GM12864 (cell line): ENCODE data around the gene PLXDC2.

Experiments
- DNase-seq: peaks from one replicate; pipeline ENCODE4 v3.0.0-alpha.2; 2011; ENCODE audit warnings: low read depth
- H3K4me3 ChIP-seq: 2 replicates; pipeline ENCODE4 v1.5.1; 2011; ENCODE audit warnings: mild to moderate bottlenecking, low read depth, low read length, control low read depth
- TF ChIP-seq, protein P1 (sequence below): IDR thresholded peaks from 2 replicates; pipeline ENCODE4 v1.5.1; 2011; ENCODE audit warnings: low read depth, mild to moderate bottlenecking, moderate library complexity, low read length, control low read depth, inconsistent platforms; ENCODE audit errors: missing control alignments

Gene PLXDC2

DNA sequence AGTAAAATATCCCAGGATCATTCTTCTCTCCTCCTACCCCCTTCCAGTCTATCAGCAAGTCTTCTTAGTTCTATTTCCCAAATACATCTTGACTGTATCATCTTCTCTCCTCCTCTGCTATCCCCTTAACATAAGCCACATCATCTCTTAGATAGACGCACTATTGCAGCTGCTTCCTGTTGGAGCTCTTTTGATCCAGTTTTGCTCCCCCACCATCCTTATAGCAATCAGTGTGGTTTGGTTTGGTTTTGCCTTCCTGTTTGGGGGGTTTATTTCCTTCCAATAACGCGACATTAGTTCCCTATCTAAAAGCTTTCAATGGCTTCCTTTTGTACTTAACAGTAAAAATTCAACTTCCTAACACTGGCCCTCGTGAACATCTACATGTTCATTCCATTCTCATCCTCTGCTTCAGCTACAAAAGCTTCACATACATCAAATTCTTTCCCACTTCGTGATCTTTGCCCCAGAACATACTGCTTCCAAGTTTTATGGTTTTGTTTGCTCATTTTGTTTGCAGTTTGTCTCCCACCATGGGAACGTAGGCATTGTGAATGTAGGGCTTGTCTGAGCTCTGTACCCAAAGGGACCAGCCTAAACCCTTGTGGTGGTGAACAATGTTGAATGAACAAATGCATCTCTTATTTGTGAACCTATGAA, 33.7 kb upstream of the PLXDC2 start:
- no peak for DNase-seq
- TF ChIP-seq, protein P1, sequence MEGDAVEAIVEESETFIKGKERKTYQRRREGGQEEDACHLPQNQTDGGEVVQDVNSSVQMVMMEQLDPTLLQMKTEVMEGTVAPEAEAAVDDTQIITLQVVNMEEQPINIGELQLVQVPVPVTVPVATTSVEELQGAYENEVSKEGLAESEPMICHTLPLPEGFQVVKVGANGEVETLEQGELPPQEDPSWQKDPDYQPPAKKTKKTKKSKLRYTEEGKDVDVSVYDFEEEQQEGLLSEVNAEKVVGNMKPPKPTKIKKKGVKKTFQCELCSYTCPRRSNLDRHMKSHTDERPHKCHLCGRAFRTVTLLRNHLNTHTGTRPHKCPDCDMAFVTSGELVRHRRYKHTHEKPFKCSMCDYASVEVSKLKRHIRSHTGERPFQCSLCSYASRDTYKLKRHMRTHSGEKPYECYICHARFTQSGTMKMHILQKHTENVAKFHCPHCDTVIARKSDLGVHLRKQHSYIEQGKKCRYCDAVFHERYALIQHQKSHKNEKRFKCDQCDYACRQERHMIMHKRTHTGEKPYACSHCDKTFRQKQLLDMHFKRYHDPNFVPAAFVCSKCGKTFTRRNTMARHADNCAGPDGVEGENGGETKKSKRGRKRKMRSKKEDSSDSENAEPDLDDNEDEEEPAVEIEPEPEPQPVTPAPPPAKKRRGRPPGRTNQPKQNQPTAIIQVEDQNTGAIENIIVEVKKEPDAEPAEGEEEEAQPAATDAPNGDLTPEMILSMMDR = no peak
- H3K4me3 ChIP-seq = no peak overlapping the region

DNA sequence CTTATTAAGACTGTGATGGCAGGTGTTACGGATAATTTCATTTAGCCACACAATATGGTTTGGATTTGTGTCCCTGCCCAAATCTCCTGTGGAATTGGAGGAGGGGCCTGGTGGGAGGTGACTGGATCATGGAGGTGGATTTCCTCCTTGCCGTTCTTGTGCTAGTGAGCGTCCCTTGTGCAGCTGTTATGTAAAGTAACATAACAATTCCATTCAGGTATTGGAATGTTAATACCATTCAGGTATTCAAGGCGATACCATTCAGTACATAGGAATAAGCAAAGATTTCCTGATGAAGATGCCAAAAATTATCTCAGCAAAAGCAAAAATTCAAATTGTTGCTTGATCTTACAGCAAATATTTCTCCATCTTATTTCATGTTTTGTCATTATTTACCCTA, 32.5 kb upstream of the PLXDC2 start:
- DNase-seq = no peak
- TF ChIP-seq, protein P1 = no peak
- H3K4me3 ChIP-seq = no peak overlapping the region

DNA sequence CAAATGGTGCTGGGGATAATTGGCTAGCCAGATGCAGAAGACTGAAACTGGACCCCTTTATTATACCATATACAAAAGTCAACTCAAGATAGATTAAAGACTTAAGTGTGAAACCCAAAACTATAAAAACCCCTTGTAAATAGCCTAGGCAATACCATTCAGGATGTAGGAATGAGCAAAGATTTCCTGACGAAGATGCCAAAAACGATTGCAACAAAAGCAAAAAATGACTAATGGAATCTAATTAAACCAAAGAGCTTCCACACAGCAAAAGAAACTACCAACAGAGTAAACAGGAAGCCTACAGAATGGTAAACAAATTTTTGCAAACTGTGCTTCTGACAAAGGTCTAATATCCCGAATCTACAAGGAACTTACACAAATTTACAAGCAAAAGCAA, 30.9 kb upstream of the PLXDC2 start:
- TF ChIP-seq, protein P1 = no peak
- DNase-seq = no peak
- no peak overlapping the region for H3K4me3 ChIP-seq

DNA sequence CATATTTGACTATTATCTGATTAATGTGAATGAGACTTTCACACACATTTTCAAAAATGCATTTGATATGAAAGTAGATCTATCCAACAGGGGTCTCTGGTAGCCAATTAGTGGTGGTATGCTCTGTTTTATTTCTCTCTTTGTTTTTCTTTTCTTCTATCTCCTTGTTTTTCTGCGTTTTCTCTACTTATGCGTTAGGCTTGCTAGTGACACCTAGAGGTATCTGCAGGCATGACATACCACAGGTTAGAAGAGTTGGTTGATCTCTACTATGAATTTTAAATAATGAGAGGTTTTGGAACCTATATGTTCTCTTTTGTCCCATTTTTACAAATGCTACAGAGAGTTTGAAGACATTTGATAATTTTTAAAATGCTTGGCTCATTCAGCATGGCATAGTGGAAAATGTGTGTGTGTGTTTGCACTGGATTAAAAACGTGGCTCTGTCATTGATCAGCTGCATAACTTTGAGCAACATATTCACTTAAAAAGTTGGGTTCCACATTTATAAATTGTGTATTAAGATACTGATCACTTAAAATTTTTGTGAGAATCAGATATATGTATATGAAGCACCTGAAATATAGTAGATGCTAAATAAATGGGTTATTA, 28.1 kb upstream of the PLXDC2 start:
- DNase-seq = peak; percentile 3
- TF ChIP-seq, protein P1 = peak; percentile 69
- no peak overlapping the region for H3K4me3 ChIP-seq

DNA sequence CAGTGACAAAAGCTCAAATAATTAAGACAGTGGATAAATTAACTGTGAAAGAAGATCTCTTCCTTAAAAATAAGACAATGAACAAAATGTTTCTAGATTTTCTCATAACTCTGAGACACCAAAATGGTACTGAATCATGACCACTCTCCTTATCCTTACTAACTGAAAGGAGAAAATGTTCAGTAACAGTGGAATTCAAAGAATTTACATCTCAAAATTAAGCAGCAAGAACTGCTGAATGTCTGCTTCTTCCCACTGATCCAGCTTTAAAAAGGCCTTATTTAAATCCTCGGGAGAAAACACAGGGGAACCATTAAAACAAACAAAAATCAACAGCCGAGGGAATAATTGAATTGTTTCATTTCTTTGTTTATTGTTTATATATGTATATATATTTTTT, 27.3 kb upstream of the PLXDC2 start:
- TF ChIP-seq, protein P1 = no peak
- DNase-seq = no peak
- no peak overlapping the region for H3K4me3 ChIP-seq

DNA sequence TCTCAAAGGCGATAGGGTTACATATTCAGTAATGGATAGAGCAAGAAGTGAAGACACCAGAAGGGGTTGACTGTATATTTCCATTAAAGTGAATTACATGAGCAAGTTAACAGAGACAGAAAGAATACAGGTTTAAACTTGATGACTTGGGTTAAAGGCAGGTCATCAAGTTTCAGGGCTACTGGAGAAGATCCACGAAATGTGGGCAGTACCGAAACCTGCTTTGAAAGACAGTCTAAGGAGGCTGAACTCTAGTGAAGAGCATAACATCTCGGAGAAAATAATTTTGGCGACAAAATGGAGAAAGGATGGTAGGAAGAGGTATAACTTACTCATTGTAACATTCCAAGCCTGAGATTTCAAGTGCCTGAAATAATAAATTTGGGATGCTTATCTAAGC, 26.6 kb upstream of the PLXDC2 start:
- H3K4me3 ChIP-seq = no peak overlapping the region
- DNase-seq = no peak
- TF ChIP-seq, protein P1 = no peak

DNA sequence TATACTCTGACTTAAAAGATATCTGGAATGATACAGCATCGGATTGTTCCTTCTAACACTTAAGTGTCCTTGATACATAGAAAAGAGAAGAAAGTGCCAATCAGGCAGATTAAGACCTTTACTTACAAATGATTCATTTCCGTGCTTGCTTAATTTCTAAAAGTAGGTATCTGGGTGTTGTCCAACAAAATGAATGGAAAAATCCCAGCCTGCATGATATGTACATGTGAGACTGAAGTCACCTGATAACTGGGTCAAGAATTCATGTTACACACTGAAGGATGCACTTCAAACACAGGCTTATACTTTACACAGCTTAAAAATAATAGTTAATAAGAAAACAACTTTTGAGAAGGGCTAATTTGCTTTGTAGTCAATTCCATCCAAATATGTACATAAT, 25.2 kb upstream of the PLXDC2 start:
- no peak overlapping the region for H3K4me3 ChIP-seq
- DNase-seq = no peak

More for the DNA sequence above, 25.2 kb upstream of the PLXDC2 start:
- TF ChIP-seq, protein P1 = no peak
